CD4-positive, alpha-beta T cell (primary cell): ENCODE results near the gene STX16. TPM values are rescaled to one million over a fixed set of nuclear protein-coding genes. Genes with fewer than 3 reads are reported as not detected.
A peak's percentile ranks its signal among the peaks of the same experiment; 100 is the strongest.

Experiments used
- ATAC-seq: fragments of 200-7000 bp; cut with Tn5 transposase; one replicate; pipeline ENCODE4 v1.10.0; 2022; ENCODE audit warnings: mild to moderate bottlenecking; ENCODE audit not compliant: poor library complexity
- CTCF ChIA-PET: fragments of 350-600 bp; sonication (Branson Sonifier 250); formaldehyde crosslinking; loops from one replicate; lab custom pipeline; 2021; ENCODE audit warnings: antibody characterized with exemption, inconsistent platforms; lab: Charles Lee
- POLR2A ChIA-PET: fragments of 350-600 bp; sonication (Branson Sonifier 250); formaldehyde crosslinking; loops from one replicate; lab custom pipeline; 2021; ENCODE audit warnings: antibody characterized with exemption, inconsistent platforms; lab: Charles Lee
- DNase-seq, 14 experiments: peaks; one replicate each; pipeline ENCODE4 v3.0.0-alpha.2; 2013 to 2020; ENCODE audit warnings: mixed read lengths in 2 of 14
- H3K27ac ChIP-seq, 2 donors: one replicate each; pipeline versions ENCODE4 v1.5.1 to v1.7.0; 2013; ENCODE audit warnings: low read length in 2 of 2, low read depth in 1 of 2, mild to moderate bottlenecking in 1 of 2
- H3K27me3 ChIP-seq, 2 experiments: 1 replicate in 1 of 2; 2 replicates in 1 of 2; pipeline versions ENCODE4 v1.6.1 to v1.7.0; 2013; ENCODE audit warnings: low read length in 2 of 2, control low read depth in 1 of 2, mild to moderate bottlenecking in 1 of 2, moderate library complexity in 1 of 2; ENCODE audit not compliant: insufficient read depth in 2 of 2, control insufficient read depth in 1 of 2
- H3K36me3 ChIP-seq: one replicate; pipeline ENCODE4 v1.6.1; 2013; ENCODE audit warnings: low read length, control low read depth; ENCODE audit not compliant: insufficient read depth
- H3K4me1 ChIP-seq: one replicate; pipeline ENCODE4 v1.6.1; 2013; ENCODE audit warnings: low read length, control low read depth; ENCODE audit not compliant: insufficient read depth
- H3K4me3 ChIP-seq: one replicate; pipeline ENCODE4 v1.5.1; 2013; ENCODE audit warnings: mild to moderate bottlenecking, low read length, moderate library complexity
- H3K9me3 ChIP-seq, 2 experiments: 1 replicate in 1 of 2; 2 replicates in 1 of 2; pipeline versions ENCODE4 v1.6.1 to v1.7.0; 2013; ENCODE audit warnings: low read length in 2 of 2, mild to moderate bottlenecking in 2 of 2, control low read depth in 1 of 2, moderate library complexity in 1 of 2; ENCODE audit not compliant: control insufficient read depth in 1 of 2, insufficient read depth in 1 of 2
- H3K27ac Mint-ChIP-seq: one replicate; pipeline ENCODE4 v1.8.0; 2020; ENCODE audit warnings: mixed read lengths
- H3K27me3 Mint-ChIP-seq: one replicate; pipeline ENCODE4 v1.8.0; 2021; ENCODE audit warnings: mixed read lengths
- H3K36me3 Mint-ChIP-seq: one replicate; pipeline ENCODE4 v1.8.0; 2021; ENCODE audit warnings: low read depth, mixed read lengths
- H3K4me1 Mint-ChIP-seq: one replicate; pipeline ENCODE4 v1.8.0; 2021; ENCODE audit warnings: low read depth, mixed read lengths
- H3K4me3 Mint-ChIP-seq: one replicate; pipeline ENCODE4 v1.8.0; 2020; ENCODE audit warnings: mild to moderate bottlenecking, mixed read lengths
- H3K9me3 Mint-ChIP-seq: one replicate; pipeline ENCODE4 v1.8.0; 2020; ENCODE audit warnings: mixed read lengths
- CTCF ChIP-seq: fragments of 200-600 bp; IDR thresholded peaks from one replicate; pipeline ENCODE4 v1.8.0; 2022; ENCODE audit warnings: antibody characterized with exemption, mild to moderate bottlenecking
- intact Hi-C, 2 experiments: fragments of 100-400 bp; cut with DNase I in 1 of 2; cut with micrococcal nuclease in 1 of 2; formaldehyde crosslinking; loops; one replicate each; pipeline versions ENCODE4 v1.15.1 to v1.9.0; 2023 to 2025; cut with DNase I, micrococcal nuclease
- total RNA-seq, 174 experiments: library from RNA in 2 of 174; stranded (reverse) in 2 of 174; gene quantifications; one replicate each; pipeline ENCODE4 v1.2.3 and lab custom pipeline; 2021 to 2026

Gene STX16
- total RNA-seq, 2 experiments from 2014 or later = 179 to 181 TPM

GRCh38 chr20:58645412-58645968 is 5.6 kb upstream of the STX16 start:
- Histone ChIP-seq H3K27ac (no peak overlapping the region), H3K36me3 (no peaks in the 10 kb centered on the region), H3K4me1 (peaks cover 11% of the 10 kb centered on the region), H3K27me3 (no peaks in the 10 kb centered on the region), H3K9me3 (no peaks in the 10 kb centered on the region), H3K4me3 (no peak overlapping the region)
- no peaks in the 10 kb centered on the region for H3K9me3 Mint-ChIP-seq
- no peak for TF ChIP-seq CTCF
- ATAC-seq = no peak
- peak overlapping the region; percentile 43 for H3K27ac Mint-ChIP-seq
- intact Hi-C loops = loop anchor here in 1 of 2 experiments (5.0 to 10.0 kb wide), 3 partner anchors 202 to 849 kb away; no protein-coding TSS in a partner anchor
- H3K4me1 Mint-ChIP-seq = no peaks in the 10 kb centered on the region
- ChIA-PET CTCF (no interaction called here), POLR2A (no interaction called here)
- no peak overlapping the region for H3K4me3 Mint-ChIP-seq
- peaks cover 16% of the 10 kb centered on the region for H3K27me3 Mint-ChIP-seq
- H3K36me3 Mint-ChIP-seq = no peaks in the 10 kb centered on the region
- DNase-seq = no peak

GRCh38 chr20:58646257-58646656 is 4.8 kb upstream of the STX16 start:
- no peak overlapping the region for H3K4me3 ChIP-seq
- peaks cover 7% of the 10 kb centered on the region for H3K36me3 Mint-ChIP-seq
- ATAC-seq (no peak), DNase-seq (no peak)
- POLR2A ChIA-PET = no interaction called here
- H3K9me3 Mint-ChIP-seq = no peaks in the 10 kb centered on the region
- no peaks in the 10 kb centered on the region for H3K27me3 ChIP-seq
- intact Hi-C loops = loop anchor here in 1 of 2 experiments (5.0 to 10.0 kb wide), 3 partner anchors 201 to 849 kb away; no protein-coding TSS in a partner anchor
- no peaks in the 10 kb centered on the region for H3K9me3 ChIP-seq
- H3K4me3 Mint-ChIP-seq = no peak overlapping the region
- no peaks in the 10 kb centered on the region for H3K4me1 Mint-ChIP-seq
- H3K27me3 Mint-ChIP-seq = peaks cover 9% of the 10 kb centered on the region
- CTCF ChIA-PET = no interaction called here
- H3K4me1 ChIP-seq = peaks cover 16% of the 10 kb centered on the region
- H3K27ac Mint-ChIP-seq = peak overlapping the region; percentile 43
- H3K36me3 ChIP-seq = no peaks in the 10 kb centered on the region
- TF ChIP-seq CTCF = no peak
- H3K27ac ChIP-seq = no peak overlapping the region

GRCh38 chr20:58646703-58647102 is 4.4 kb upstream of the STX16 start:
- intact Hi-C loops = loop anchor here in 1 of 2 experiments (5.0 to 10.0 kb wide), 3 partner anchors 201 to 848 kb away; no protein-coding TSS in a partner anchor
- Mint-ChIP-seq H3K9me3 (no peaks in the 10 kb centered on the region), H3K4me1 (no peaks in the 10 kb centered on the region), H3K36me3 (peaks cover 11% of the 10 kb centered on the region), H3K27me3 (peaks cover 6% of the 10 kb centered on the region), H3K4me3 (peak overlapping the region; percentile 51), H3K27ac (no peak overlapping the region)
- no peak for DNase-seq
- no peaks in the 10 kb centered on the region for H3K27me3 ChIP-seq
- ChIA-PET POLR2A (no interaction called here), CTCF (interaction anchor here (0.9 to 1.8 kb wide), 3 partner anchors 13 to 218 kb away, joined by 3 to 9 read pairs (median 4); partner anchors contain the start of gene GNAS)
- peaks cover 20% of the 10 kb centered on the region for H3K4me1 ChIP-seq
- no peak overlapping the region for H3K4me3 ChIP-seq
- no peaks in the 10 kb centered on the region for H3K9me3 ChIP-seq
- H3K36me3 ChIP-seq = no peaks in the 10 kb centered on the region
- no peak for TF ChIP-seq CTCF
- H3K27ac ChIP-seq = no peak overlapping the region
- no peak for ATAC-seq
